ENCODE results near the gene ITFG1. TPM values are rescaled to one million over a fixed set of nuclear protein-coding genes. Genes with fewer than 3 reads are reported as not detected.

The ITFG1 gene
- total and polyA plus RNA-seq, 2 of the 13 experiments (the other 11 are each of a cell fraction or from before 2014, with no cell fraction given): 74.5 to 150 TPM

- TF ChIP-seq PATZ1 (CRISPR knock-in tag; IDR thresholded peaks at IDR 0.05) (no peak), KLF11 (CRISPR knock-in tag; IDR thresholded peaks at IDR 0.05) (no peak), RORA (CRISPR knock-in tag; IDR thresholded peaks at IDR 0.05) (no peak)
These were observed 85.4 kb downstream of the ITFG1 start (continued) for GRCh38 chr16:47375423-47375822.

- no peak overlapping the region for H3K4me3 ChIP-seq (replicated peaks in 1 of 3; ENCODE audit: insufficient read depth in 1 of 3, low read depth in 2 of 3, low read length in 3 of 3)
- H3K79me2 ChIP-seq (ENCODE audit: insufficient read depth, low read length): no peaks in the 10 kb centered on the region
- H3K4me1 ChIP-seq (ENCODE audit: insufficient read depth, low read length): no peaks in the 10 kb centered on the region
- no peak for TF ChIP-seq SKIL (CRISPR knock-in tag; IDR thresholded peaks at IDR 0.05; ENCODE audit: borderline replicate concordance)
- H3K4me2 ChIP-seq (ENCODE audit: low read depth, low read length): no peak overlapping the region
- H3K27me3 ChIP-seq (ENCODE audit: control insufficient read depth in 1 of 2, insufficient read depth in 2 of 2, low read length in 2 of 2): no peaks in the 10 kb centered on the region
- no peaks in the 10 kb centered on the region for H3K9me3 ChIP-seq (ENCODE audit: low read length)
- intact Hi-C loops (cut with micrococcal nuclease; ENCODE audit: unreplicated experiment) (no loop called here), in situ Hi-C loops (cut with HindIII; ENCODE audit: extremely low pct_ligation_motif_present, low pct_unique_long_range_greater_than_20kb) (no loop called here)
- H4K20me1 ChIP-seq (ENCODE audit: insufficient read depth, low read length): no peaks in the 10 kb centered on the region
- peaks cover 0 to 11% of the 10 kb centered on the region in 2 experiments; a peak in 2 of 5 replicates for H3K36me3 ChIP-seq (replicated peaks in 1 of 2; ENCODE audit: control insufficient read depth in 1 of 2, insufficient read depth in 2 of 2, low read length in 2 of 2)
- no peak overlapping the region for H3K27ac ChIP-seq (ENCODE audit: extremely low read length, insufficient read depth, low read length)
- CTCF ChIA-PET (ENCODE audit: low intra/inter-chr PET ratio, low total read pairs): no interaction called here
- H3K9ac ChIP-seq (ENCODE audit: insufficient read depth, low read depth, low read length): no peak overlapping the region
- 95% methylated on average over 3 of the region's 3 CpGs for WGBS (ENCODE audit: low lambda C conversion rate)
- H2AFZ ChIP-seq (ENCODE audit: low read length): no peak overlapping the region
- no peak for ATAC-seq
- POLR2A ChIA-PET: no interaction called here
- BruUV-seq (replicated peaks): TSS peak; percentile 36
- DNase-seq (ENCODE audit: low spot score): no peak
- no peak for FAIRE-seq
These were observed 86.2 kb downstream of the ITFG1 start for GRCh38 chr16:47374629-47375028.

All from HepG2 (cell line).